ENCODE results near the gene MYO1D.
"Not testable (repeated sequence)": the region's sequence is repeated elsewhere in the genome, so short reads cannot be mapped to it uniquely, and the experiment has no call there.

MYO1D gene

GRCh38 chr17:32461498-32461852, 415.4 kb downstream of the MYO1D start:
- ATAC-seq (peak; percentile 20), DNase-seq (no peak)

- no peak for DNase-seq
- ATAC-seq = no peak
These were observed 416.9 kb downstream of the MYO1D start for GRCh38 chr17:32460054-32460453.

GRCh38 chr17:32458371-32458770, 418.6 kb downstream of the MYO1D start:
- DNase-seq (no peak), ATAC-seq (peak; percentile 86)

GRCh38 chr17:32453370-32453769, 423.6 kb downstream of the MYO1D start:
- DNase-seq = no peak
- no peak for ATAC-seq

- no peak for DNase-seq
- no peak for ATAC-seq
These were observed 424.6 kb downstream of the MYO1D start for GRCh38 chr17:32452281-32452680.

- ATAC-seq (no peak), DNase-seq (no peak)
These were observed 425.0 kb downstream of the MYO1D start for GRCh38 chr17:32451879-32452278.

GRCh38 chr17:32450379-32450778, 426.5 kb downstream of the MYO1D start:
- not testable (repeated sequence) for DNase-seq, ATAC-seq

- DNase-seq (no peak), ATAC-seq (no peak)
These were observed 427.0 kb downstream of the MYO1D start for GRCh38 chr17:32449963-32450362.

GRCh38 chr17:32446949-32447348, 430.0 kb downstream of the MYO1D start:
- ATAC-seq = no peak

GRCh38 chr17:32445971-32446370, 431.0 kb downstream of the MYO1D start:
- ATAC-seq (no peak), DNase-seq (no peak)

More at GRCh38 chr17:32446949-32447348, 430.0 kb downstream of the MYO1D start:
- DNase-seq = no peak

- ATAC-seq = no peak
- no peak for DNase-seq
These were observed 431.4 kb downstream of the MYO1D start for GRCh38 chr17:32445497-32445896.

GRCh38 chr17:32445074-32445415, 431.9 kb downstream of the MYO1D start:
- ATAC-seq = peak; percentile 43
- DNase-seq = peak; percentile 32

- peak; percentile 100 for DNase-seq
- peak; percentile 98 for ATAC-seq
These were observed 432.4 kb downstream of the MYO1D start, which contains the start of gene PSMD11 for GRCh38 chr17:32444301-32445073. Gene PSMD11 (plus strand): TSS chr17:32444510. CDS start chr17:32444524, 14 bp downstream.

- ATAC-seq (no peak), DNase-seq (no peak)
These were observed 433.1 kb downstream of the MYO1D start for GRCh38 chr17:32443827-32444300.
